ENCODE results near the gene QRICH1. TPM values are rescaled to one million over a fixed set of nuclear protein-coding genes. Genes with fewer than 3 reads are reported as not detected.

The QRICH1 gene
- total and polyA plus RNA-seq, 2 of the 4 experiments (the other 2 are of a cell fraction): 62.7 to 77.3 TPM

DNA sequence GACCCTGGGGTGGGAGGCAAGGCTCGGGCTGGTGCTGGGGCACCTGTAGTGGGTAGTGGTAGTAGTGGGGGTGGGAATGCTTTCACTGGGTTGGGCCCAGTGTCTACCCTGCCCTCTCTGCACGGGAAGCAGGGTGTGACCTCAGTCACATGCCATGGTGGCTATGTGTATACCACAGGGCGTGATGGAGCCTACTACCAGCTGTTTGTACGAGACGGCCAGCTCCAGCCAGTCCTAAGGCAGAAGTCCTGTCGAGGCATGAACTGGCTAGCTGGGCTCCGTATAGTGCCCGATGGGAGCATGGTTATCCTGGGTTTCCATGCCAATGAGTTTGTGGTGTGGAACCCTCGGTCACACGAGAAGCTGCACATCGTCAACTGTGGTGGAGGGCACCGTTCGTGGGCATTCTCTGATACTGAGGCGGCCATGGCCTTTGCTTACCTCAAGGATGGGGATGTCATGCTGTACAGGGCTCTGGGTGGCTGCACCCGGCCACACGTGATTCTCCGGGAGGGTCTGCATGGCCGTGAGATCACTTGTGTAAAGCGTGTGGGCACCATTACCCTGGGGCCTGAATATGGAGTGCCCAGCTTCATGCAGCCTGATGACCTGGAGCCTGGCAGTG, 80.6 kb downstream of the QRICH1 start:
- Histone ChIP-seq H2AFZ (replicated peaks; ENCODE audit: low read length, poor library complexity) (peak overlapping the region; percentile 49), H3K23ac (ENCODE audit: low read depth, low read length) (no peak overlapping the region), H2BK20ac (ENCODE audit: low read depth, low read length) (no peak overlapping the region), H3K56ac (ENCODE audit: extremely low read depth, insufficient read depth, low read length) (no peak overlapping the region), H2AK9ac (replicated peaks; ENCODE audit: low read depth, low read length, poor library complexity) (peak overlapping the region; percentile 11), H3K4me3 (ENCODE audit: insufficient read depth, low read depth, low read length) (no peak overlapping the region), H3K9ac (ENCODE audit: low read depth, low read length) (no peak overlapping the region), H3K27me3 (ENCODE audit: control insufficient read depth, insufficient read depth, low read length) (no peaks in the 10 kb centered on the region), H3K4ac (ENCODE audit: low read depth, low read length) (no peak overlapping the region), H2BK5ac (ENCODE audit: low read depth, low read length, poor library complexity, severe bottlenecking) (no peak overlapping the region), H3K4me2 (ENCODE audit: low read depth, low read length) (no peak overlapping the region), H3K79me1 (ENCODE audit: low read depth in 1 of 2, low read length in 2 of 2) (peaks cover 12 to 83% of the 10 kb centered on the region in 2 experiments; a peak in 3 of 4 replicates), H2BK15ac (ENCODE audit: low read depth, low read length) (no peak overlapping the region), H4K20me1 (ENCODE audit: insufficient read depth, low read length) (peaks cover 54% of the 10 kb centered on the region), H4K8ac (ENCODE audit: low read depth in 2 of 2, low read length in 2 of 2) (no peak overlapping the region), H3K14ac (replicated peaks; ENCODE audit: low read depth, low read length) (no peak overlapping the region), H4K91ac (ENCODE audit: insufficient read depth, low read depth, low read length) (no peak overlapping the region), H4K5ac (ENCODE audit: low read depth, low read length) (no peak overlapping the region), H3K4me1 (ENCODE audit: control insufficient read depth, insufficient read depth, low read length) (peaks cover 11% of the 10 kb centered on the region), H3K36me3 (ENCODE audit: control insufficient read depth, insufficient read depth, low read length) (peaks cover 53% of the 10 kb centered on the region), H3K9me1 (ENCODE audit: insufficient read depth, low read length) (peaks cover 17% of the 10 kb centered on the region), H3K18ac (ENCODE audit: low read depth, low read length) (no peak overlapping the region), H3K9me3 (ENCODE audit: control insufficient read depth, insufficient read depth, low read length) (no peaks in the 10 kb centered on the region), H3K27ac (ENCODE audit: insufficient read depth, low read length) (no peak overlapping the region), H2BK120ac (ENCODE audit: low read depth, low read length) (no peak overlapping the region), H2AK5ac (ENCODE audit: low read depth, low read length) (no peak overlapping the region)
- ATAC-seq (ENCODE audit: low read depth) (no peak), DNase-seq (no peak)
- 90% methylated on average over 15 of the region's 19 CpGs; no CpG with 5 or more reads in 1 of the 2 experiments for WGBS, 2 experiments (ENCODE audit: extremely low coverage in 2 of 2, insufficient read length in 1 of 2)
- CTCF ChIA-PET: interaction anchor here (0.5 kb wide), 1 partner anchor 362 kb away, joined by 6 read pairs; no protein-coding TSS in a partner anchor
- TF ChIP-seq MXI1 (IDR thresholded peaks at IDR 0.05; ENCODE audit: borderline replicate concordance, low read depth, low read length) (no peak), CEBPB (IDR thresholded peaks at IDR 0.05; ENCODE audit: low read depth, low read length) (no peak), NFE2L2 (IDR thresholded peaks at IDR 0.05; ENCODE audit: low read depth, low read length) (no peak), MAZ (IDR thresholded peaks at IDR 0.05; ENCODE audit: borderline replicate concordance, low read depth, low read length) (no peak)
- in situ Hi-C loops (cut with MboI; ENCODE audit: low sequenced_read_pairs): no loop called here
- dilution Hi-C loops (cut with HindIII; ENCODE audit: low sequenced_read_pairs, unreplicated experiment): no loop called here
- POLR2A ChIA-PET (ENCODE audit: unreplicated experiment): no interaction called here
- BruUV-seq (replicated peaks): no TSS peak
- intact Hi-C loops (cut with micrococcal nuclease): no loop called here
